HCT116 (cell line): Measurements from ENCODE around the gene LZTR1. TPM values are rescaled to one million over a fixed set of nuclear protein-coding genes. Genes with fewer than 3 reads are reported as not detected.

Experiments
- ATAC-seq: fragments of 200-7000 bp; cut with Tn5 transposase; 2 replicates; pipeline ENCODE4 v1.9.1; 2020; ENCODE audit warnings: mild to moderate bottlenecking, moderate library complexity
- BruUV-seq: library from RNA; stranded (reverse); fragments of 400-500 nt; replicated peaks from 2 replicates; lab custom pipeline; 2021; lab: Mats Ljungman, UMichigan
- CTCF ChIA-PET: fragments of 300-600 bp; sonication (Branson Sonifier 250); formaldehyde crosslinking; loops from one replicate; lab custom pipeline; 2021; ENCODE audit warnings: antibody characterized with exemption; lab: Charles Lee
- POLR2A ChIA-PET: fragments of 300-600, 350-600 bp; sonication (Branson Sonifier 250); formaldehyde crosslinking; loops from one replicate; lab custom pipeline; 2021; ENCODE audit warnings: antibody characterized with exemption; lab: Charles Lee
- RAD21 ChIA-PET, 2 experiments: fragments of 300-600 bp; sonication (Branson Sonifier 250); formaldehyde crosslinking; loops; one replicate each; lab custom pipeline; 2023; ENCODE audit warnings: low total read pairs in 2 of 2; ENCODE audit not compliant: uncharacterized antibody in 2 of 2, unreplicated experiment in 2 of 2, low non-redundant PET in 1 of 2; lab: Charles Lee
- DNase-seq: peaks from one replicate; pipeline ENCODE4 v3.0.0-alpha.2; 2010; ENCODE audit warnings: low read depth, low spot score
- H2AFZ ChIP-seq: fragments of 200-600 bp; shearing (Covaris generic), sonication (generic); 2 replicates; pipeline ENCODE4 v1.6.1; 2017; ENCODE audit warnings: low read depth, mixed run types, mixed read lengths, antibody characterized with exemption, low read length; ENCODE audit not compliant: poor library complexity, severe bottlenecking
- H3K27ac ChIP-seq: 2 replicates; pipeline ENCODE4 v1.5.1; 2012; ENCODE audit warnings: low read depth, low read length
- H3K27me3 ChIP-seq: fragments of 200-600 bp; sonication (generic); 2 replicates; pipeline ENCODE4 v1.6.1; 2016; ENCODE audit warnings: mixed run types, low read length, mixed read lengths; ENCODE audit not compliant: insufficient read depth
- H3K36me3 ChIP-seq, 2 experiments: fragments of 200-500 bp in 1 of 2; fragments of 200-600 bp in 1 of 2; sonication (Bioruptor generic) in 1 of 2; sonication (generic) in 1 of 2; 2 replicates each; pipeline versions ENCODE4 v1.5.1 to v1.6.1; 2014 to 2016; ENCODE audit warnings: low read length in 2 of 2, inconsistent platforms in 1 of 2, mixed read lengths in 1 of 2, mixed run types in 1 of 2; ENCODE audit not compliant: insufficient read depth in 2 of 2, control insufficient read depth in 1 of 2
- H3K4me1 ChIP-seq, 2 experiments: fragments of 200-600 bp in 1 of 2; sonication (generic) in 1 of 2; 2 replicates each; pipeline versions ENCODE4 v1.5.1 to v1.6.1; 2012 to 2017; ENCODE audit warnings: low read length in 2 of 2, inconsistent platforms in 1 of 2, mild to moderate bottlenecking in 1 of 2, mixed read lengths in 1 of 2, mixed run types in 1 of 2, moderate library complexity in 1 of 2; ENCODE audit not compliant: insufficient read depth in 2 of 2, control insufficient read depth in 1 of 2
- H3K4me2 ChIP-seq: fragments of 200-600 bp; sonication (generic); 2 replicates; pipeline ENCODE4 v1.6.1; 2017; ENCODE audit warnings: mixed run types, low read length, mixed read lengths
- H3K4me3 ChIP-seq, 2 experiments: fragments of 200-600 bp in 1 of 2; sonication (generic) in 1 of 2; replicated peaks in 1 of 2; 2 replicates each; pipeline ENCODE4 v1.5.1; 2011 to 2016; ENCODE audit warnings: low read length in 2 of 2, control low read depth in 1 of 2, low read depth in 1 of 2, mild to moderate bottlenecking in 1 of 2, mixed read lengths in 1 of 2, mixed run types in 1 of 2
- H3K79me2 ChIP-seq: fragments of 200-600 bp; sonication (generic); 2 replicates; pipeline ENCODE4 v1.6.1; 2017; ENCODE audit warnings: mild to moderate bottlenecking, mixed run types, low read length, moderate library complexity, mixed read lengths; ENCODE audit not compliant: insufficient read depth
- H3K9ac ChIP-seq: fragments of 200-600 bp; sonication (generic); 2 replicates; pipeline ENCODE4 v1.6.1; 2016; ENCODE audit warnings: low read length, mixed read lengths
- H3K9me2 ChIP-seq: fragments of 200-600 bp; sonication (generic), shearing (Covaris generic); 2 replicates; pipeline ENCODE4 v1.6.1; 2017; ENCODE audit warnings: mixed run types, mild to moderate bottlenecking, moderate library complexity; ENCODE audit not compliant: insufficient read depth
- H3K9me3 ChIP-seq, 2 experiments: fragments of 200-500 bp in 1 of 2; fragments of 200-600 bp in 1 of 2; sonication (Bioruptor generic) in 1 of 2; sonication (generic) in 1 of 2; 2 replicates each; pipeline ENCODE4 v1.6.1; 2014 to 2017; ENCODE audit warnings: low read length in 2 of 2, mixed read lengths in 2 of 2, inconsistent platforms in 1 of 2, low read depth in 1 of 2, mild to moderate bottlenecking in 1 of 2, mixed run types in 1 of 2, moderate library complexity in 1 of 2; ENCODE audit not compliant: control insufficient read depth in 1 of 2, insufficient read depth in 1 of 2
- H4K20me1 ChIP-seq: fragments of 200-600 bp; sonication (generic), shearing (Covaris generic); 2 replicates; pipeline ENCODE4 v1.6.1; 2017; ENCODE audit warnings: mixed run types, mild to moderate bottlenecking, moderate library complexity; ENCODE audit not compliant: insufficient read depth
- CBX3 ChIP-seq: IDR thresholded peaks from 2 replicates; pipeline ENCODE4 v1.6.1; 2012; ENCODE audit warnings: low read depth
- EGR1 ChIP-seq: IDR thresholded peaks from 2 replicates; pipeline ENCODE4 v1.6.1; 2012; ENCODE audit warnings: low read depth
- ELF1 ChIP-seq: IDR thresholded peaks from 2 replicates; pipeline ENCODE4 v1.6.1; 2012; ENCODE audit warnings: low read depth, borderline replicate concordance
- EZH2 ChIP-seq: fragments of 200-600 bp; sonication (generic); IDR thresholded peaks from 2 replicates; pipeline ENCODE4 v1.6.1; 2017; ENCODE audit warnings: antibody characterized with exemption, mixed run types
- JUND ChIP-seq: IDR thresholded peaks from 2 replicates; pipeline ENCODE4 v1.6.1; 2012
- RAD21 ChIP-seq: IDR thresholded peaks from 2 replicates; pipeline ENCODE4 v1.6.1; 2012; ENCODE audit warnings: low read depth, mild to moderate bottlenecking
- SIN3A ChIP-seq: IDR thresholded peaks from 2 replicates; pipeline ENCODE4 v1.6.1; 2012; ENCODE audit warnings: low read depth
- TCF7L2 ChIP-seq: IDR thresholded peaks from 2 replicates; pipeline ENCODE4 v1.7.0; 2011; ENCODE audit warnings: borderline replicate concordance, inconsistent platforms; ENCODE audit not compliant: insufficient read depth, insufficient read length; ENCODE audit errors: extremely low read depth
- intact Hi-C: fragments of 100-400 bp; cut with micrococcal nuclease; formaldehyde crosslinking; loops from 2 replicates; pipeline ENCODE4 v1.10.0; 2022
- total RNA-seq: library from RNA; stranded (reverse); gene quantifications from one replicate; pipeline ENCODE4 v1.2.1, GENCODE V29; 2021; ENCODE audit not compliant: unreplicated experiment
- TF ChIP-seq, protein P1 (sequence below), 3 experiments: fragments of 200-600 bp in 1 of 3; sonication (generic) in 1 of 3; IDR thresholded peaks in 2 of 3; conservative IDR thresholded peaks in 1 of 3; 2 replicates each; pipeline ENCODE4 v1.5.1; 2012 to 2017; ENCODE audit warnings: low read depth in 2 of 3, low read length in 2 of 3, antibody characterized with exemption in 1 of 3, borderline replicate concordance in 1 of 3, control low read depth in 1 of 3, mild to moderate bottlenecking in 1 of 3, mixed read lengths in 1 of 3, mixed run types in 1 of 3, moderate library complexity in 1 of 3; ENCODE audit not compliant: insufficient read depth in 1 of 3
- TF ChIP-seq, protein P2 (sequence below): IDR thresholded peaks from 2 replicates; pipeline ENCODE4 v1.6.1; 2012

Gene LZTR1
- total RNA-seq, 1 experiment from 2014 or later = 56.5 TPM

DNA sequence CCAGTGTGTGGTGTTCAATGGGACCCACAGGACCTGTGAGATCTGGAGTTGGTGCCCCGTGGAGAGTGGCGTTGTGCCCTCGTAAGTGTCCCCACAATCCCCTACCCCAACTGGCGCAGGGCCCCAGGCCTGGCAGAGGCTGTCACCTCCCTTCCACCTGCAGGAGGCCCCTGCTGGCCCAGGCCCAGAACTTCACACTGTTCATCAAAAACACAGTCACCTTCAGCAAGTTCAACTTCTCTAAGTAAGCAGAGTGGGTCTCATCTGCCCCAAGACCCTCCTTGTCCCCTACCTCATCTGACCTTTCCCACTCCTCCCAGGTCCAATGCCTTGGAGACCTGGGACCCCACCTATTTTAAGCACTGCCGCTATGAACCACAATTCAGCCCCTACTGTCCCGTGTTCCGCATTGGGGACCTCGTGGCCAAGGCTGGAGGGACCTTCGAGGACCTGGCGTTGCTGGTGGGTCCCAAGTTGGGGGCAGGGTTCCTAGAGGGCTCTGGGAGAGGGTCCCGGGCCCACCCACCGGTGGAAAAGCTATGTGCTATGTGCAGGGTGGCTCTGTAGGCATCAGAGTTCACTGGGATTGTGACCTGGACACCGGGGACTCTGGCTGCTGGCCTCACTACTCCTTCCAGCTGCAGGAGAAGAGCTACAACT is 41.0 kb downstream of the LZTR1 start:
- Histone ChIP-seq H3K9ac (no peak overlapping the region), H3K27me3 (no peaks in the 10 kb centered on the region), H4K20me1 (no peaks in the 10 kb centered on the region), H3K4me3 (no peak overlapping the region)
- TF ChIP-seq SIN3A (no peak), JUND (no peak)
- TF ChIP-seq, protein P1, sequence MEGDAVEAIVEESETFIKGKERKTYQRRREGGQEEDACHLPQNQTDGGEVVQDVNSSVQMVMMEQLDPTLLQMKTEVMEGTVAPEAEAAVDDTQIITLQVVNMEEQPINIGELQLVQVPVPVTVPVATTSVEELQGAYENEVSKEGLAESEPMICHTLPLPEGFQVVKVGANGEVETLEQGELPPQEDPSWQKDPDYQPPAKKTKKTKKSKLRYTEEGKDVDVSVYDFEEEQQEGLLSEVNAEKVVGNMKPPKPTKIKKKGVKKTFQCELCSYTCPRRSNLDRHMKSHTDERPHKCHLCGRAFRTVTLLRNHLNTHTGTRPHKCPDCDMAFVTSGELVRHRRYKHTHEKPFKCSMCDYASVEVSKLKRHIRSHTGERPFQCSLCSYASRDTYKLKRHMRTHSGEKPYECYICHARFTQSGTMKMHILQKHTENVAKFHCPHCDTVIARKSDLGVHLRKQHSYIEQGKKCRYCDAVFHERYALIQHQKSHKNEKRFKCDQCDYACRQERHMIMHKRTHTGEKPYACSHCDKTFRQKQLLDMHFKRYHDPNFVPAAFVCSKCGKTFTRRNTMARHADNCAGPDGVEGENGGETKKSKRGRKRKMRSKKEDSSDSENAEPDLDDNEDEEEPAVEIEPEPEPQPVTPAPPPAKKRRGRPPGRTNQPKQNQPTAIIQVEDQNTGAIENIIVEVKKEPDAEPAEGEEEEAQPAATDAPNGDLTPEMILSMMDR (IDR thresholded peaks at IDR 0.05 in 2 of 3, conservative IDR thresholded peaks at IDR 0.05 in 1 of 3; ENCODE audit: borderline replicate concordance in 1 of 3, insufficient read depth in 1 of 3, low read depth in 2 of 3, low read length in 2 of 3) = peak in 2 of 3 experiments; percentile 18 to 30; a peak in 3 of 6 replicates
- TF ChIP-seq, all 23 proteins: peak for 1
- Histone ChIP-seq H2AFZ (no peak overlapping the region), H3K4me1 (no peaks in the 10 kb centered on the region), H3K9me3 (no peaks in the 10 kb centered on the region), H3K79me2 (no peaks in the 10 kb centered on the region), H3K4me2 (no peak overlapping the region), H3K36me3 (no peaks in the 10 kb centered on the region), H3K27ac (no peak overlapping the region), H3K9me2 (no peaks in the 10 kb centered on the region)
- BruUV-seq = no TSS peak
- ChIA-PET RAD21 (no interaction called here), POLR2A (no interaction called here), CTCF (no interaction called here)
- no peak for DNase-seq
- intact Hi-C loops = no loop called here
- peak; percentile 57; the same call in 1 of the 2 replicates for ATAC-seq

DNA sequence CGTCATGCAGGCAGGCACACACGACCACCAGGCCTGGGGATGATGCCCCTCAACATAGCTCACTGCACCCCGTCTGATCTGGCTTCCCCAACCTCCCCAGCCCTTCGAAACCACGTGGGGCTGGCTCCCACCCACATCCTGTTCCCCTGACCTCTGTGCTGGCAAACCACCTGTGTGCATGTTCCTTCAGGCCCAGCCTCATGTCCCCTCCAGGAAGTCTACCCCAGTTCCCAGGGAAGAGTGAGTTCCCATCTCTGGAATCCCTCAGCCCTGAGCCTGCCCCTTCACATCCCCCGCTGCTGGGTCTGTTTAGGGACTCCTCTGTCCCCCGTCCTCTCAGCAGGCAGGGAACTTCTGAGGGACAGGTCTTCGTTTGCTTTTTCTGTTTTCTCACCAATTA is 43.2 kb downstream of the LZTR1 start:
- ChIA-PET CTCF (no interaction called here), RAD21 (no interaction called here), POLR2A (interaction anchor here (0.7 kb wide), 1 partner anchor 13 kb away, joined by 3 read pairs; no protein-coding TSS in a partner anchor)
- H3K27me3 ChIP-seq = no peaks in the 10 kb centered on the region
- H3K4me3 ChIP-seq = no peak overlapping the region
- no peaks in the 10 kb centered on the region for H3K36me3 ChIP-seq
- H3K27ac ChIP-seq = no peak overlapping the region
- H4K20me1 ChIP-seq = no peaks in the 10 kb centered on the region
- no peaks in the 10 kb centered on the region for H3K9me2 ChIP-seq
- no peaks in the 10 kb centered on the region for H3K79me2 ChIP-seq
- no peak for TF ChIP-seq JUND
- no peak for TF ChIP-seq RAD21
- TF ChIP-seq, protein P2, sequence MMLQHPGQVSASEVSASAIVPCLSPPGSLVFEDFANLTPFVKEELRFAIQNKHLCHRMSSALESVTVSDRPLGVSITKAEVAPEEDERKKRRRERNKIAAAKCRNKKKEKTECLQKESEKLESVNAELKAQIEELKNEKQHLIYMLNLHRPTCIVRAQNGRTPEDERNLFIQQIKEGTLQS = no peak
- no peak for TF ChIP-seq EZH2
- no peak for TF ChIP-seq ELF1
- TF ChIP-seq TCF7L2 = no peak
- TF ChIP-seq CBX3 = no peak
- TF ChIP-seq, protein P1 (IDR thresholded peaks at IDR 0.05 in 2 of 3, conservative IDR thresholded peaks at IDR 0.05 in 1 of 3; ENCODE audit: borderline replicate concordance in 1 of 3, insufficient read depth in 1 of 3, low read depth in 2 of 3, low read length in 2 of 3) = no peak
- no peak for TF ChIP-seq EGR1
- DNase-seq (no peak), ATAC-seq (no peak)
- no peak overlapping the region for H3K9ac ChIP-seq
- H3K4me2 ChIP-seq = no peak overlapping the region
- H2AFZ ChIP-seq = no peak overlapping the region
- intact Hi-C loops = no loop called here
- BruUV-seq = no TSS peak
- H3K4me1 ChIP-seq = no peaks in the 10 kb centered on the region
- H3K9me3 ChIP-seq = no peaks in the 10 kb centered on the region
